ENCODE results near the gene FBLN1. TPM values are rescaled to one million over a fixed set of nuclear protein-coding genes. Genes with fewer than 3 reads are reported as not detected.

The FBLN1 gene
- 211 and 240 TPM in 2 replicates for total RNA-seq
- long read RNA-seq, transcript FBLN1-201 (15 exons, 2,251 nt) = minor isoform, 46 of 194 reads
- long read RNA-seq, transcript FBLN1-202 (17 exons, 2,896 nt) = major isoform, 75 of 194 reads
- long read RNA-seq, partial matches to known transcripts = 67 of 194 reads
- long read RNA-seq, other reads (novel, unspliced or antisense) = 6 of 194 reads

GRCh38 chr22:45502215-45503049, at the start of gene FBLN1:
Gene FBLN1 (plus strand): TSS chr22:45502883. CDS start chr22:45502986, 103 bp downstream.
- Mint-ChIP-seq H3K36me3 (ENCODE audit: unreplicated experiment) (no peaks in the 10 kb centered on the region), H3K9me3 (ENCODE audit: unreplicated experiment) (no peaks in the 10 kb centered on the region), H3K4me3 (ENCODE audit: unreplicated experiment) (peak within 1 kb of the TSS; percentile 78), H3K4me1 (ENCODE audit: unreplicated experiment) (peaks cover 60% of the 10 kb centered on the region), H3K27me3 (ENCODE audit: unreplicated experiment) (no peaks in the 10 kb centered on the region), H3K27ac (ENCODE audit: unreplicated experiment) (peak within 1 kb of the TSS; percentile 94)
- peak; percentile 46 for TF ChIP-seq CTCF (IDR thresholded peaks at IDR 0.05)
- no peak for DNase-seq (ENCODE audit: extremely low spot score, unreplicated experiment)

DNA sequence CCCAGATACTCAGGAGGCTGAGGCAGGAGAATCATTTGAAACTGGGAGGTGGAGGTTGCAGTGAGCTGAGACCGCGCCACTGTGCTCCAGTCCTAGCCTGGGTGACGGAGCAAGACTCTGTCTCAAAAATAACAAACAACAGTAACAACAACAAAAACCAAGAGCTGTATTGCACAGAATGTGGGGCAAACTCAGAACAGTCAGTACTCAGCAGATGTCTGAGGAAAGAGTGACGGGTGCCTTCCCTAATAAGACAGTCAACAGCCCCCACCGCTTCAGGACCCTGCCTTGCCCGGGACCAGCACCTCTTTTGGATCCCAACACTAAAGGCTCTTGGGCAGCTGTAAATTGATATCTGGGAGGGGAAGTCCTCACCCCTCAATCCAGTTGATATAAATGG, 48.9 kb upstream of the FBLN1 start:
- H3K9me3 Mint-ChIP-seq (ENCODE audit: unreplicated experiment) = no peaks in the 10 kb centered on the region
- no peak overlapping the region for H3K4me3 Mint-ChIP-seq (ENCODE audit: unreplicated experiment)
- no peaks in the 10 kb centered on the region for H3K36me3 Mint-ChIP-seq (ENCODE audit: unreplicated experiment)
- DNase-seq (ENCODE audit: extremely low spot score, unreplicated experiment) = no peak
- peak overlapping the region; percentile 10 for H3K27ac Mint-ChIP-seq (ENCODE audit: unreplicated experiment)
- H3K4me1 Mint-ChIP-seq (ENCODE audit: unreplicated experiment) = peaks cover 51% of the 10 kb centered on the region
- H3K27me3 Mint-ChIP-seq (ENCODE audit: unreplicated experiment) = no peaks in the 10 kb centered on the region
- TF ChIP-seq CTCF (IDR thresholded peaks at IDR 0.05) = no peak

DNA sequence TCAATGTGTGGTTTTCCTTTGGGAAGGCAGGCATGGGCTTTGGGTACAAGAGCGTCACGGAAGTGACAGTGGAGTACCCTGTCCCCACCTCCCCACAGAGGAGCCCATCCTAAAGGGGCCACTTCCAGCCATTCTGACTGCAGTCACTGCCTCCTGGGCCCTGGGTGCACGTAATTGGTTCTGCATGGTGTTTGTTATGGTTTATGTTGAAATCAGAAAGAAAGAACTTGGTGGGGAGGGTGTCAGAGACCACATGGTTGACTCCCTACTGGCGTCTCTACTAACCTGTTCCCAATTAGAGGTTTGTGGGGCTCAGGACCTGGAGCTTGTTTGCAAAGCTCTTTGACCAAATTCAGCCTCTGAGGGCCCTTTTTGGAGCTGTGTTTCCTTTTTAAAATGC, 48.4 kb upstream of the FBLN1 start:
- no peaks in the 10 kb centered on the region for H3K27me3 Mint-ChIP-seq (ENCODE audit: unreplicated experiment)
- no peak for TF ChIP-seq CTCF (IDR thresholded peaks at IDR 0.05)
- no peak overlapping the region for H3K27ac Mint-ChIP-seq (ENCODE audit: unreplicated experiment)
- H3K4me3 Mint-ChIP-seq (ENCODE audit: unreplicated experiment) = no peak overlapping the region
- H3K4me1 Mint-ChIP-seq (ENCODE audit: unreplicated experiment) = peaks cover 51% of the 10 kb centered on the region
- no peaks in the 10 kb centered on the region for H3K9me3 Mint-ChIP-seq (ENCODE audit: unreplicated experiment)
- no peak for DNase-seq (ENCODE audit: extremely low spot score, unreplicated experiment)
- H3K36me3 Mint-ChIP-seq (ENCODE audit: unreplicated experiment) = no peaks in the 10 kb centered on the region

DNA sequence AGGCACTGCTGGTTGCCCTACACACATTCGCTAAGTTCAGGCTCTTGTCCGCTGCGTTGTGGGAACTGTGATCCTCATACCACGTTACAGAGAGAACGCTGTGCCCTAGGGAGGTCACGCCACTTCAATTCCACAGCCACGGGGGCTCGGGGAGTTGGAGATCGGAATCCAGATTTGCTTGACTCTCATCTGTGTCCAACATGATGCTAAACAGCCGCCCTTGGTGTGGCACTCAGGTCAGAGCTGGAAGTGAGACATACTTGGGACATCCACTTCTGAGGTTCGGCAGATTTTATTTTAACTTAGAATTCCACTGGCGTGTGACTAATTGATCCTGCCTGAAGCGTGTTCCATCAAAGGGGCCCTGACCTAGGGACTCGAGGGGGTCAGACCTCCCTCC, 47.5 kb upstream of the FBLN1 start:
- Mint-ChIP-seq H3K4me1 (ENCODE audit: unreplicated experiment) (peaks cover 53% of the 10 kb centered on the region), H3K36me3 (ENCODE audit: unreplicated experiment) (no peaks in the 10 kb centered on the region), H3K4me3 (ENCODE audit: unreplicated experiment) (no peak overlapping the region), H3K27ac (ENCODE audit: unreplicated experiment) (peak overlapping the region; percentile 15), H3K9me3 (ENCODE audit: unreplicated experiment) (no peaks in the 10 kb centered on the region), H3K27me3 (ENCODE audit: unreplicated experiment) (no peaks in the 10 kb centered on the region)
- DNase-seq (ENCODE audit: extremely low spot score, unreplicated experiment) = no peak
- no peak for TF ChIP-seq CTCF (IDR thresholded peaks at IDR 0.05)

DNA sequence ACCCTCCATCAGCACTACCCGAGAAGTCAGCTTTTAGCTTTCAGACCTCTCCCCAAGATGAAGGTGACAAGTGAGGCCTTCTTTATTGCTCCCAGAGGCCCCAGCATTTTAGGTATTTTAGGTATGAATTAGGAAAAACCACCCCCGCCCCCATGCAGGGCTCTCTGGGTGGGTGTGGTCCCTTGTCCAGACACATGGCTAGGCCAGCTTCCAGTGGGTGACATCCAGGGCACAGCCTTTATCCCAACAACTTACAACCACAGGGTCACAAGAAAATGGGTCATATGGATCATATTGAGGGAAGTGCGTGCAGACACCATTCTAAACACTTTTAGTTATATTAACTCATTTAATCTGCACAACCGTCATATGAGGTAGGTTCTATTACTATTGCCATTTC, 47.1 kb upstream of the FBLN1 start:
- H3K36me3 Mint-ChIP-seq (ENCODE audit: unreplicated experiment) = no peaks in the 10 kb centered on the region
- no peak overlapping the region for H3K27ac Mint-ChIP-seq (ENCODE audit: unreplicated experiment)
- no peak for TF ChIP-seq CTCF (IDR thresholded peaks at IDR 0.05)
- H3K4me1 Mint-ChIP-seq (ENCODE audit: unreplicated experiment) = peaks cover 55% of the 10 kb centered on the region
- no peaks in the 10 kb centered on the region for H3K9me3 Mint-ChIP-seq (ENCODE audit: unreplicated experiment)
- H3K4me3 Mint-ChIP-seq (ENCODE audit: unreplicated experiment) = no peak overlapping the region
- no peaks in the 10 kb centered on the region for H3K27me3 Mint-ChIP-seq (ENCODE audit: unreplicated experiment)
- no peak for DNase-seq (ENCODE audit: extremely low spot score, unreplicated experiment)

Measured in osteocyte (in vitro differentiated cells).